HEK293 (cell line): Measurements from ENCODE around the gene C14orf132.

Source experiments
- CTCF ChIA-PET: fragments of 350-600 bp; formaldehyde crosslinking; extraction: SDS; loops from one replicate; lab custom pipeline; 2021; ENCODE audit warnings: antibody characterized with exemption; lab: Yijun Ruan, JAX
- POLR2A ChIA-PET: fragments of 300-600 bp; formaldehyde crosslinking; extraction: SDS; loops from one replicate; lab custom pipeline; 2020; ENCODE audit warnings: antibody characterized with exemption, inconsistent platforms; lab: Yijun Ruan, JAX
- H3K27ac ChIP-seq: fragments of 200-500 bp; sonication (Bioruptor generic); 2 replicates; pipeline ENCODE4 v1.5.1; 2014; ENCODE audit warnings: low read depth, low read length, control low read depth, inconsistent platforms; ENCODE audit errors: extremely low read depth
- H3K36me3 ChIP-seq, 2 experiments: fragments of 200-500 bp in 1 of 2; sonication (Bioruptor generic) in 1 of 2; 1 replicate in 1 of 2; 2 replicates in 1 of 2; pipeline ENCODE4 v1.5.1; 2014 to 2017; ENCODE audit warnings: inconsistent platforms in 2 of 2, low read length in 2 of 2; ENCODE audit not compliant: control insufficient read depth in 2 of 2, insufficient read depth in 1 of 2
- H3K4me1 ChIP-seq: fragments of 200-500 bp; sonication (Bioruptor generic); 2 replicates; pipeline ENCODE4 v1.5.1; 2014; ENCODE audit warnings: mild to moderate bottlenecking, low read length, inconsistent platforms; ENCODE audit not compliant: control insufficient read depth, insufficient read depth
- H3K4me3 ChIP-seq: 2 replicates; pipeline ENCODE4 v1.5.1; 2011; ENCODE audit warnings: low read depth, mild to moderate bottlenecking, control low read depth, low read length, moderate library complexity
- H3K9me3 ChIP-seq: fragments of 200-500 bp; sonication (Bioruptor generic); 2 replicates; pipeline ENCODE4 v1.5.1; 2014; ENCODE audit warnings: low read depth, low read length, inconsistent platforms; ENCODE audit not compliant: control insufficient read depth, insufficient read depth
- FEZF1 ChIP-seq: fragments of 450-650 bp; formaldehyde crosslinking; IDR thresholded peaks from 2 replicates; pipeline ENCODE4 v1.5.1; 2016; ENCODE audit warnings: missing biosample characterization, missing genetic modification characterization
- GLIS1 ChIP-seq: fragments of 450-650 bp; formaldehyde crosslinking; IDR thresholded peaks from 2 replicates; pipeline ENCODE4 v1.5.1; 2016; ENCODE audit warnings: missing biosample characterization, missing genetic modification characterization
- IKZF3 ChIP-seq: fragments of 450-650 bp; IDR thresholded peaks from 2 replicates; pipeline ENCODE4 v1.5.0; 2018; ENCODE audit warnings: missing biosample characterization, mild to moderate bottlenecking, missing genetic modification characterization, moderate library complexity
- MEIS1 ChIP-seq: sonication (generic); formaldehyde crosslinking; IDR thresholded peaks from 2 replicates; pipeline ENCODE4 v1.8.1; 2022; ENCODE audit warnings: missing genetic modification reagents, mild to moderate bottlenecking, borderline replicate concordance
- OSR2 ChIP-seq: fragments of 450-650 bp; formaldehyde crosslinking; IDR thresholded peaks from 2 replicates; pipeline ENCODE4 v1.5.1; 2016; ENCODE audit warnings: missing biosample characterization, missing genetic modification characterization
- PATZ1 ChIP-seq: fragments of 450-650 bp; formaldehyde crosslinking; IDR thresholded peaks from 2 replicates; pipeline ENCODE4 v1.5.1; 2016; ENCODE audit warnings: missing biosample characterization, missing genetic modification characterization
- PRDM1 ChIP-seq: fragments of 450-650 bp; formaldehyde crosslinking; IDR thresholded peaks from 2 replicates; pipeline ENCODE4; 2016; ENCODE audit warnings: missing biosample characterization, missing genetic modification characterization
- PRDM10 ChIP-seq: fragments of 450-650 bp; formaldehyde crosslinking; IDR thresholded peaks from 2 replicates; pipeline ENCODE4 v1.5.1; 2016; ENCODE audit warnings: missing biosample characterization, missing genetic modification characterization
- SALL2 ChIP-seq: fragments of 450-650 bp; formaldehyde crosslinking; IDR thresholded peaks from 2 replicates; pipeline ENCODE4 v1.5.0; 2017; ENCODE audit warnings: missing biosample characterization, mild to moderate bottlenecking, missing genetic modification characterization, borderline replicate concordance
- TRIM28 ChIP-seq: IDR thresholded peaks from 2 replicates; pipeline ENCODE4 v1.6.1; 2011; ENCODE audit warnings: low read length, control low read depth, borderline replicate concordance
- ZBTB44 ChIP-seq: fragments of 450-650 bp; IDR thresholded peaks from 2 replicates; pipeline ENCODE4 v1.5.1; 2018; ENCODE audit warnings: missing biosample characterization, mild to moderate bottlenecking, missing genetic modification characterization
- ZEB2 ChIP-seq: fragments of 450-650 bp; formaldehyde crosslinking; IDR thresholded peaks from 2 replicates; pipeline ENCODE4 v1.5.1; 2016; ENCODE audit warnings: missing biosample characterization, missing genetic modification characterization
- ZIC2 ChIP-seq: fragments of 450-650 bp; formaldehyde crosslinking; IDR thresholded peaks from 2 replicates; pipeline ENCODE4 v1.5.1; 2016; ENCODE audit warnings: missing biosample characterization, missing genetic modification characterization
- ZNF248 ChIP-seq: fragments of 450-650 bp; formaldehyde crosslinking; IDR thresholded peaks from 2 replicates; pipeline ENCODE4 v1.5.1; 2017; ENCODE audit warnings: missing biosample characterization, missing genetic modification characterization
- ZNF341 ChIP-seq: fragments of 450-650 bp; formaldehyde crosslinking; IDR thresholded peaks from 2 replicates; pipeline ENCODE4; 2016; ENCODE audit warnings: low read depth, missing biosample characterization, missing genetic modification characterization
- ZNF549 ChIP-seq: fragments of 450-650 bp; IDR thresholded peaks from 2 replicates; pipeline ENCODE4 v1.5.1; 2018; ENCODE audit warnings: missing biosample characterization, missing genetic modification characterization, mild to moderate bottlenecking, inconsistent platforms, moderate library complexity
- ZNF571 ChIP-seq: fragments of 450-650 bp; formaldehyde crosslinking; IDR thresholded peaks from 2 replicates; pipeline ENCODE4 v1.5.0; 2017; ENCODE audit warnings: missing biosample characterization, missing genetic modification characterization
- ZNF585B ChIP-seq: fragments of 450-650 bp; formaldehyde crosslinking; IDR thresholded peaks from 2 replicates; pipeline ENCODE4 v1.5.1; 2016; ENCODE audit warnings: missing biosample characterization, missing genetic modification characterization
- ZNF600 ChIP-seq: fragments of 450-650 bp; formaldehyde crosslinking; IDR thresholded peaks from 2 replicates; pipeline ENCODE4 v1.5.1; 2016; ENCODE audit warnings: missing biosample characterization, missing genetic modification characterization
- ZNF645 ChIP-seq: fragments of 450-650 bp; formaldehyde crosslinking; IDR thresholded peaks from 2 replicates; pipeline ENCODE4; 2016; ENCODE audit warnings: missing biosample characterization, missing genetic modification characterization
- ZNF658 ChIP-seq: fragments of 450-650 bp; formaldehyde crosslinking; IDR thresholded peaks from 2 replicates; pipeline ENCODE4; 2016; ENCODE audit warnings: missing biosample characterization, missing genetic modification characterization
- ZNF660 ChIP-seq: fragments of 450-650 bp; IDR thresholded peaks from 2 replicates; pipeline ENCODE4 v1.5.1; 2018; ENCODE audit warnings: missing biosample characterization, mild to moderate bottlenecking, missing genetic modification characterization
- ZNF692 ChIP-seq: fragments of 450-650 bp; formaldehyde crosslinking; IDR thresholded peaks from 2 replicates; pipeline ENCODE4 v1.5.1; 2016; ENCODE audit warnings: missing biosample characterization, missing genetic modification characterization
- ZSCAN30 ChIP-seq: fragments of 450-650 bp; IDR thresholded peaks from 2 replicates; pipeline ENCODE4 v1.5.1; 2018; ENCODE audit warnings: missing biosample characterization, mild to moderate bottlenecking, missing genetic modification characterization, moderate library complexity

Gene C14orf132

GRCh38 chr14:96090441-96091148, 51.4 kb downstream of the C14orf132 start:
- H3K4me1 ChIP-seq, result peaks cover 12% of the 10 kb centered on the region
- H3K27ac ChIP-seq, result no peak overlapping the region
- no peaks in the 10 kb centered on the region for H3K9me3 ChIP-seq
- TF ChIP-seq OSR2 (tag by site-specific recombination) (peak; percentile 84), ZNF658 (tag by site-specific recombination) (no peak), FEZF1 (peak; percentile 55), ZNF600 (tag by site-specific recombination) (0 out of 2 replicates have a peak, but pooled peaks have one; percentile 23), TRIM28 (0 out of 2 replicates have a peak, but pooled peaks have one; percentile 25), PATZ1 (tag by site-specific recombination) (0 out of 2 replicates have a peak, but pooled peaks have one; percentile 20), ZNF549 (tag by site-specific recombination) (peak; percentile 76), MEIS1 (CRISPR knock-in tag) (no peak), ZSCAN30 (tag by site-specific recombination) (0 out of 2 replicates have a peak, but pooled peaks have one; percentile 39), ZNF692 (tag by site-specific recombination) (peak; percentile 39; the same call in 1 of the 2 replicates), GLIS1 (tag by site-specific recombination) (peak; percentile 96), ZIC2 (tag by site-specific recombination) (peak; percentile 61), SALL2 (tag by site-specific recombination) (no peak), ZNF248 (tag by site-specific recombination) (no peak), ZNF571 (tag by site-specific recombination) (no peak), ZNF341 (tag by site-specific recombination) (peak; percentile 79), ZNF645 (tag by site-specific recombination) (no peak), PRDM1 (0 out of 2 replicates have a peak, but pooled peaks have one; percentile 12), ZNF660 (tag by site-specific recombination) (peak; percentile 49; the same call in 1 of the 2 replicates), ZBTB44 (peak; percentile 50; the same call in 1 of the 2 replicates), PRDM10 (peak; percentile 58; the same call in 1 of the 2 replicates), IKZF3 (tag by site-specific recombination) (0 out of 2 replicates have a peak, but pooled peaks have one; percentile 51), ZEB2 (tag by site-specific recombination) (peak; percentile 65; the same call in 1 of the 2 replicates), ZNF585B (tag by site-specific recombination) (no peak)
- peaks cover 0 to 23% of the 10 kb centered on the region in 2 experiments; a peak in 1 of 3 replicates for H3K36me3 ChIP-seq
- no peak overlapping the region for H3K4me3 ChIP-seq
- POLR2A ChIA-PET, result no interaction called here
- CTCF ChIA-PET, result interaction anchor here (0.5 to 1.6 kb wide), 4 partner anchors 10 to 536 kb away, joined by 3 to 4 read pairs (median 4); no protein-coding TSS in a partner anchor
